ENCODE data around the gene NTRK1.
A peak's percentile ranks its signal among the peaks of the same experiment; 100 is the strongest.

NTRK1 gene

GRCh38 chr1:156822680-156823079, 38.0 kb upstream of the NTRK1 start:
- no peaks in the 10 kb centered on the region for H3K4me1 ChIP-seq (ENCODE audit: control insufficient read depth, insufficient read depth, low read length)
- H3K4me3 ChIP-seq (ENCODE audit: low read length), result no peak overlapping the region
- DNase-seq (ENCODE audit: low read depth), result no peak

GRCh38 chr1:156823210-156823790, 37.4 kb upstream of the NTRK1 start:
- no peaks in the 10 kb centered on the region for H3K9me3 ChIP-seq (ENCODE audit: control insufficient read depth, low read length)
- H3K4me1 ChIP-seq (ENCODE audit: control insufficient read depth, insufficient read depth, low read length), result no peaks in the 10 kb centered on the region
- H3K9ac ChIP-seq (ENCODE audit: low read length), result no peak overlapping the region
- no peaks in the 10 kb centered on the region for H3K36me3 ChIP-seq (ENCODE audit: control insufficient read depth, insufficient read depth, low read length, severe bottlenecking)
- H3K27me3 ChIP-seq (replicated peaks; ENCODE audit: control insufficient read depth, insufficient read depth, low read length), result no peaks in the 10 kb centered on the region
- H3K4me3 ChIP-seq (ENCODE audit: low read length), result no peak overlapping the region
- DNase-seq (ENCODE audit: low read depth), result no peak

More at GRCh38 chr1:156822680-156823079, 38.0 kb upstream of the NTRK1 start:
- Histone ChIP-seq H3K36me3 (ENCODE audit: control insufficient read depth, insufficient read depth, low read length, severe bottlenecking) (no peaks in the 10 kb centered on the region), H3K9me3 (ENCODE audit: control insufficient read depth, low read length) (no peaks in the 10 kb centered on the region), H3K9ac (ENCODE audit: low read length) (no peak overlapping the region), H3K27me3 (replicated peaks; ENCODE audit: control insufficient read depth, insufficient read depth, low read length) (no peaks in the 10 kb centered on the region)

- peak; percentile 34 for DNase-seq (ENCODE audit: low read depth)
- Histone ChIP-seq H3K27me3 (replicated peaks; ENCODE audit: control insufficient read depth, insufficient read depth, low read length) (peaks cover 7% of the 10 kb centered on the region), H3K9ac (ENCODE audit: low read length) (no peak overlapping the region), H3K36me3 (ENCODE audit: control insufficient read depth, insufficient read depth, low read length, severe bottlenecking) (no peaks in the 10 kb centered on the region), H3K9me3 (ENCODE audit: control insufficient read depth, low read length) (no peaks in the 10 kb centered on the region), H3K4me1 (ENCODE audit: control insufficient read depth, insufficient read depth, low read length) (no peaks in the 10 kb centered on the region), H3K4me3 (ENCODE audit: low read length) (no peak overlapping the region)
Observed at GRCh38 chr1:156826630-156827029, 34.0 kb upstream of the NTRK1 start.

GRCh38 chr1:156828400-156829124, 32.1 kb upstream of the NTRK1 start:
- Histone ChIP-seq H3K36me3 (ENCODE audit: control insufficient read depth, insufficient read depth, low read length, severe bottlenecking) (no peaks in the 10 kb centered on the region), H3K4me3 (ENCODE audit: low read length) (no peak overlapping the region), H3K9me3 (ENCODE audit: control insufficient read depth, low read length) (no peaks in the 10 kb centered on the region), H3K4me1 (ENCODE audit: control insufficient read depth, insufficient read depth, low read length) (no peaks in the 10 kb centered on the region), H3K9ac (ENCODE audit: low read length) (no peak overlapping the region), H3K27me3 (replicated peaks; ENCODE audit: control insufficient read depth, insufficient read depth, low read length) (peaks cover 23% of the 10 kb centered on the region)
- no peak for DNase-seq (ENCODE audit: low read depth)

GRCh38 chr1:156832434-156832833, 28.2 kb upstream of the NTRK1 start:
- Histone ChIP-seq H3K27me3 (replicated peaks; ENCODE audit: control insufficient read depth, insufficient read depth, low read length) (peaks cover 44% of the 10 kb centered on the region), H3K9me3 (ENCODE audit: control insufficient read depth, low read length) (no peaks in the 10 kb centered on the region), H3K4me1 (ENCODE audit: control insufficient read depth, insufficient read depth, low read length) (no peaks in the 10 kb centered on the region), H3K36me3 (ENCODE audit: control insufficient read depth, insufficient read depth, low read length, severe bottlenecking) (no peaks in the 10 kb centered on the region), H3K4me3 (ENCODE audit: low read length) (no peak overlapping the region), H3K9ac (ENCODE audit: low read length) (no peak overlapping the region)
- DNase-seq (ENCODE audit: low read depth), result no peak

GRCh38 chr1:156833603-156834002, 27.1 kb upstream of the NTRK1 start:
- H3K27me3 ChIP-seq (replicated peaks; ENCODE audit: control insufficient read depth, insufficient read depth, low read length), result peaks cover 44% of the 10 kb centered on the region
- no peaks in the 10 kb centered on the region for H3K4me1 ChIP-seq (ENCODE audit: control insufficient read depth, insufficient read depth, low read length)
- DNase-seq (ENCODE audit: low read depth), result no peak
- no peak overlapping the region for H3K4me3 ChIP-seq (ENCODE audit: low read length)
- H3K9me3 ChIP-seq (ENCODE audit: control insufficient read depth, low read length), result no peaks in the 10 kb centered on the region
- H3K36me3 ChIP-seq (ENCODE audit: control insufficient read depth, insufficient read depth, low read length, severe bottlenecking), result no peaks in the 10 kb centered on the region
- H3K9ac ChIP-seq (ENCODE audit: low read length), result no peak overlapping the region

GRCh38 chr1:156834322-156834721, 26.3 kb upstream of the NTRK1 start:
- Histone ChIP-seq H3K9me3 (ENCODE audit: control insufficient read depth, low read length) (no peaks in the 10 kb centered on the region), H3K4me1 (ENCODE audit: control insufficient read depth, insufficient read depth, low read length) (no peaks in the 10 kb centered on the region), H3K9ac (ENCODE audit: low read length) (no peak overlapping the region), H3K4me3 (ENCODE audit: low read length) (no peak overlapping the region), H3K36me3 (ENCODE audit: control insufficient read depth, insufficient read depth, low read length, severe bottlenecking) (no peaks in the 10 kb centered on the region), H3K27me3 (replicated peaks; ENCODE audit: control insufficient read depth, insufficient read depth, low read length) (peaks cover 46% of the 10 kb centered on the region)
- no peak for DNase-seq (ENCODE audit: low read depth)

GRCh38 chr1:156836041-156836654, 24.5 kb upstream of the NTRK1 start:
- H3K9ac ChIP-seq (ENCODE audit: low read length), result no peak overlapping the region
- no peak for DNase-seq (ENCODE audit: low read depth)
- H3K27me3 ChIP-seq (replicated peaks; ENCODE audit: control insufficient read depth, insufficient read depth, low read length), result peaks cover 52% of the 10 kb centered on the region
- no peaks in the 10 kb centered on the region for H3K36me3 ChIP-seq (ENCODE audit: control insufficient read depth, insufficient read depth, low read length, severe bottlenecking)
- no peaks in the 10 kb centered on the region for H3K4me1 ChIP-seq (ENCODE audit: control insufficient read depth, insufficient read depth, low read length)
- no peaks in the 10 kb centered on the region for H3K9me3 ChIP-seq (ENCODE audit: control insufficient read depth, low read length)
- no peak overlapping the region for H3K4me3 ChIP-seq (ENCODE audit: low read length)

GRCh38 chr1:156836892-156837291, 23.8 kb upstream of the NTRK1 start:
- no peak overlapping the region for H3K9ac ChIP-seq (ENCODE audit: low read length)
- no peak for DNase-seq (ENCODE audit: low read depth)
- H3K36me3 ChIP-seq (ENCODE audit: control insufficient read depth, insufficient read depth, low read length, severe bottlenecking), result no peaks in the 10 kb centered on the region
- no peaks in the 10 kb centered on the region for H3K4me1 ChIP-seq (ENCODE audit: control insufficient read depth, insufficient read depth, low read length)
- peaks cover 49% of the 10 kb centered on the region for H3K27me3 ChIP-seq (replicated peaks; ENCODE audit: control insufficient read depth, insufficient read depth, low read length)
- no peaks in the 10 kb centered on the region for H3K9me3 ChIP-seq (ENCODE audit: control insufficient read depth, low read length)
- H3K4me3 ChIP-seq (ENCODE audit: low read length), result no peak overlapping the region

- Histone ChIP-seq H3K27me3 (replicated peaks; ENCODE audit: control insufficient read depth, insufficient read depth, low read length) (peaks cover 44% of the 10 kb centered on the region), H3K4me3 (ENCODE audit: low read length) (no peak overlapping the region)
- DNase-seq (ENCODE audit: low read depth), result peak; percentile 66
Observed at GRCh38 chr1:156838972-156839371, 21.7 kb upstream of the NTRK1 start.

GRCh38 chr1:156839426-156840109, 21.1 kb upstream of the NTRK1 start:
- DNase-seq (ENCODE audit: low read depth), result no peak
- Histone ChIP-seq H3K4me3 (ENCODE audit: low read length) (no peak overlapping the region), H3K36me3 (ENCODE audit: control insufficient read depth, insufficient read depth, low read length, severe bottlenecking) (no peaks in the 10 kb centered on the region), H3K9me3 (ENCODE audit: control insufficient read depth, low read length) (no peaks in the 10 kb centered on the region), H3K27me3 (replicated peaks; ENCODE audit: control insufficient read depth, insufficient read depth, low read length) (peaks cover 44% of the 10 kb centered on the region), H3K9ac (ENCODE audit: low read length) (no peak overlapping the region), H3K4me1 (ENCODE audit: control insufficient read depth, insufficient read depth, low read length) (no peaks in the 10 kb centered on the region)

More at GRCh38 chr1:156838972-156839371, 21.7 kb upstream of the NTRK1 start:
- Histone ChIP-seq H3K36me3 (ENCODE audit: control insufficient read depth, insufficient read depth, low read length, severe bottlenecking) (no peaks in the 10 kb centered on the region), H3K4me1 (ENCODE audit: control insufficient read depth, insufficient read depth, low read length) (no peaks in the 10 kb centered on the region), H3K9ac (ENCODE audit: low read length) (no peak overlapping the region), H3K9me3 (ENCODE audit: control insufficient read depth, low read length) (no peaks in the 10 kb centered on the region)
